Stimulated activated CD8-positive, alpha-beta memory T cell treated with anti-CD3 and anti-CD28 coated beads, Interleukin-7, amount 100 ng/mL, for 1 hour (primary cell): ENCODE data around the gene PARD6G.
"Not testable (repeated sequence)": the region's sequence is repeated elsewhere in the genome, so short reads cannot be mapped to it uniquely, and the experiment has no call there.

Experiments used
- DNase-seq, 2 donors: peaks; one replicate each; pipeline ENCODE4 v3.0.0-alpha.2; 2020; ENCODE audit warnings: low read depth in 2 of 2

Gene PARD6G

GRCh38 chr18:80241919-80242777 lies 5.2 kb downstream of the PARD6G start:
- no peak for DNase-seq

- no peak for DNase-seq
Measured at GRCh38 chr18:80239830-80240229, 7.5 kb downstream of the PARD6G start.

DNA sequence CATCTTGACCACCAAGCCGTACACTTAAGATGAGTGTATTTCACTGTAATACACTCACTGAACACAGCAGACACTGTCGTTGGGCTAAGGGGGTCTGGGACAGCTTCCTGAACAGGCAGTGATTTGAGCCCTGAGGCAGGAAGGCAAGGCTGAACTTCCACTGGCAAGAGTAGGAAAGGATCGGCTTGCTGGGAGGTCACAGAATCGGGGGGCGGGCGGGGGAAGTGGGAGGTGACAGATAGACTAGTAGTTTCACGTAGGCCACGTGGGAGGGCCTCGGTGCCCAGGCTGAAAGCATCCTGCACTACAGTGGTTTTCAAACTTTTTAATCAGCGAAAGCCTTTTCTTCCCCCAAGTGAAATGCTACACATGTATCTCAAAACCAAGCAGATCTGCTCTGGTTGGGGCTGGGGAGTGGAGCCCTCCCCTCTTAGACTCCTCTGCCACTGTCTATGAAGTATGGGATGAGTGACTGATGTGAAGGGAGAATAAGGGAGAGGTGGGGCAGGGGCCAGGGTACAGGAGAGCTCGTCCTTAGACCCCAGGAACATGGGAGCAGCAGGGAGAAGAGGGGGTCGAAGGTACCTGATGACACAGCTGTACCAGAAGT lies 8.6 kb downstream of the PARD6G start:
- no peak for DNase-seq

DNA sequence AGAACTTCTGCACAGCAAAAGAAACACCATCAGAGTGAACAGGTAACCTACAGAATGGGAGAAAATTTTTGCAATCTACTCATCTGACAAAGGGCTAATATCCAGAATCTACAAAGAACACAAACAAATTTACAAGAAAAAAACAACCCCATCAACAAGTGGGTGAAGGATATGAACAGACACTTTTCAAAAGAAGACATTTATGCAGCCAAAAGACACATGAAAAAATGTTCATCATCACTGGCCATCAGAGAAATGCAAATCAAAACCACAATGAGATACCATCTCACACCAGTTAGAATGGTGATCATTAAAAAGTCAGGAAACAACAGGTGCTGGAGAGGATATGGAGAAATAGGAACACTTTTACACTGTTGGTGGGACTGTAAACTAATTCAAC lies 9.8 kb downstream of the PARD6G start:
- DNase-seq, result not testable (repeated sequence)

GRCh38 chr18:80234398-80234797 lies 12.9 kb downstream of the PARD6G start:
- DNase-seq, result no peak

- no peak for DNase-seq
Measured at GRCh38 chr18:80233899-80234298, 13.4 kb downstream of the PARD6G start.

DNA sequence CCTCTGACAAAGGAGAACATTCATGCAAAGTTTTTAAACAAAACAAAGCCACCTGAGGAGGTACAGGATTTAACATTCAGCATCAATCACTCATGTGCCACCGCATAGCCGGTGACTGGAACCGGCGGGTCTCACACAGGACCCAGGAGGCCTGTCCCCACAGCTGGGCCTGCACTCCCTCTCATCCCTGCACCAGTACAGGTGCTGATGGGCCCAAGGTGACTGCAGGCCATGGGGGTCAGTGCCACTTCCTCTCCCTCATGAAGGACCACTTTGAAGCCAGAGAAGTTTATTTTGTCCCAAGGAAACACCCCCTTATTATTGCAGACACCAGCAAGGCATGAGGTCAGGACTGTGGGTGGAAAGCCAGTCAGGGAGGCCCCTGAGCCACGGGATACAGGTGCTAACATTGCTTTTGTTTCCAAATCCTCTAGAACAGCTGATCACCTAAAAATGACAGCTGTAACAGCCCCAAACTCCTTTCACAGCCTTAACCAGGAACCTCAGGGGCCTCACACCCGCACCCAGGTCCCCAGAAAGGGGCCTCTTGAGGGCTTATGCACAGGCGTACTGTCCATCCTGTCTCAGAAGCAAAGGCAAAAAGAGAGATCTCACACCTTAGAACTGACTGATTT lies 14.0 kb downstream of the PARD6G start:
- no peak for DNase-seq

DNA sequence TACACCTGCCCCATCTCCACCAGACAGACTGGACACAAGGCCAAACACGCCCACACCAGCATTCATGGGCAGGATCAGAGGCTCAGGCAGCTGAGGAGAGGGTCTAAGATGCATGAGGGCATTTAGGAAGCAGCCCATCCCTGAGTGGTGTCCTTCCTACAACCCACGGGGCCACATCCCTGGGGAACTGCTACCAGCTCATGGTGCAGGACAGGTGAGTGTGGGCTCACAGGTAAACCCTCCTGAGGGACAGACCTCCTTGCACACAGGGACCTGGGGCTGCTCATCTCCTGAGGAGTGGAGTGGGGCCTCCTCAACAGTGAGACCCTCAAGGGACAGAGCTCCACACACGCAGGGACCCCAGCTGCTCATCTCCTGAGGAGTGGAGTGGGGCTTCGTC lies 14.6 kb downstream of the PARD6G start:
- DNase-seq, result no peak

DNA sequence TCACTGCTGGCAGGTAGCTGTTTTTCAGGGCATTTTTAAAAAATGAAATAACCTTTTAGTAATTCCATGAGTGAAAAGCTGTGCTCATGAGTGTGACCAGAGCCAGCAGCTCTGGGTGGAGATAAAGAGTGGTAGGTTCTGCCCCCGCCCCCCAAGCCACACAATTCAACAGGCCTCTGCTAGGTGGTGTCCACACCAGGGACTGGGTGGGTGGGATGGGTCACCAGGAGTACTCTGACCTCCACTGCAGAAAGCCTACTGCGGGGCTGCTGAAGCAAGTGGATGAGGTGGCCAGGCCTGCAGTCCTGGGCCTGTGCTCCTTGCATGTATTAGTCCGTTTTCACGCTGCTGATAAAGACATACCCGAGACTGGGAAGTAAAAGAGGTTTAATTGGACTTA lies 15.3 kb downstream of the PARD6G start:
- DNase-seq, result no peak

GRCh38 chr18:80231616-80232015 lies 15.7 kb downstream of the PARD6G start:
- DNase-seq, result no peak

GRCh38 chr18:80231151-80231550 lies 16.2 kb downstream of the PARD6G start:
- DNase-seq, result no peak

- DNase-seq, result no peak
Measured at GRCh38 chr18:80229766-80230745, 17.3 kb downstream of the PARD6G start.

GRCh38 chr18:80229363-80229762 lies 18.0 kb downstream of the PARD6G start:
- DNase-seq, result no peak

DNA sequence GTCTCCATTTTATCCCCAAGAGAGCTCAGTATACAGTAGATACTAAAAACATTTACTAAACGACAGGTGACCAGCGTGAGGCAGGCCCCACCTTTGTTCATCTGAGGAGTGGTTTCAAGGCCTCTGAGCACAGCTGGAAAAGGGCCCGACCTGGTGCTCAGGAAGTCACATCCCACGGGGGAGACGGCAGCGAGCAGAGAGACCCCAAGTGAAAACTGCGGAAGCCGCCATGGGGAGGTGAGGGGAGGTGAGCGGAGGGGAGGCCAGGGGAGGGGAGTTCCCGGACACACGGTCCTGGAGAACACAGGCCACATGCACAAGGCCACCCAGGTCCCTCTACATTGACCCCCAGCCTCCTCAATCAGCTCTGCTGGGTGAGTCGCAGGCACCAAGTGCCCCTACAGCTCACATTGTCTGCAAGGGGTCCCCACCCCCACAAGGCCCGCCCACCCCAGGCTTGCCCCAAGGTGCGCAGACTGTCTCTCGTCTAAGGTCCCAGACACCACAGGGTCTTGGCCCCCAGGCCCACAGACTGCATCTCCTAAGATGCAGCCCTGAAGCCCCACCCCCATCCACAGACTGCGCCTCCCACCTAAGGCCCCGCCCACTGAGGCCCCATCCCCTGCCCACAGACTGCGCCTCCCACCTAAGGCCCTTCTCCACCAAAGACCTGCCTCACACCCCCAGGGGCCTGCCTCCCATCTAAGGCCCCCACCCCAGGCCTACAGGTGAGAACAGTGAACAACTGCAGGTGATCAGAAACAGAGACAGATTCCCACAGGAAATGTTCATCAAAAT lies 19.1 kb downstream of the PARD6G start:
- DNase-seq, result no peak

DNA sequence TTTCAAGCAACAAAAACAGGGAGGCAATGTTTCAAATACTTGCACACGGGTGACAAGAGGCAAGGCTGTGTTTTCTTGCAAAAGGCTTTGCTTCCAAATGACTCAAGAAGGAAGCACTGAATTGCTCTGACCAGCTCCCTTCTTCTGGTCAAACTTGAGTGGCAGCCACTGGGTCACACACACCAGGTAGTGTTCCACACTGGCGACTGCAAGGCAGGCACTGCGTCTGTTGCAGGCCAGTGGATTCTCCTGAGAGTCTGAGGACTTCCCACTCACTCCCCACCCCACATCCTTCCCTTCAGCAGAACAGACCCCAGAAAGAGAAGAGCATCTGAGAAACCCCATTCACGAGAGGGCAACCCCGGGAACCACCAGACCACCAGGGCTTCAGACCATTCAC lies 19.8 kb downstream of the PARD6G start:
- no peak for DNase-seq

DNA sequence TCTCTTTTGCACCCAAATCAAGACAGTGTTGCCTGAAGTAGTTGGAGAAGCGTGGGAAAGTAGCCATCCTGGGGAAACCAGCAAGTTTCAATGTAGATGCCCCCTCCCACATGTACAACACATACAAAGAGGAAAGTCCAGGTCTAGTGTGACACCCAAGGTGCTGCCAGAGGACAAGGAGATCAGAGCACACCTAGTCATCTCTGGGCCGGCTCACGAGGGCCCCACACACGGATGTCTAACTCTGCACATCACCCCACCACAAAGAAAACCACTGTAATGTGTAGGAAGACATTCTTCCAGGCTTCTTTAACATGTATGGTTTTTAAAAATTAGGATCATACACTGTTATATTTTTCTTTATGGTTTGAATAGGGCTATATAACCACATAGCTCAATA lies 21.6 kb downstream of the PARD6G start:
- DNase-seq, result no peak

GRCh38 chr18:80223581-80224148 lies 23.6 kb downstream of the PARD6G start:
- DNase-seq, result no peak

- not testable (repeated sequence) for DNase-seq
Measured at GRCh38 chr18:80219488-80219887, 27.8 kb downstream of the PARD6G start.

DNA sequence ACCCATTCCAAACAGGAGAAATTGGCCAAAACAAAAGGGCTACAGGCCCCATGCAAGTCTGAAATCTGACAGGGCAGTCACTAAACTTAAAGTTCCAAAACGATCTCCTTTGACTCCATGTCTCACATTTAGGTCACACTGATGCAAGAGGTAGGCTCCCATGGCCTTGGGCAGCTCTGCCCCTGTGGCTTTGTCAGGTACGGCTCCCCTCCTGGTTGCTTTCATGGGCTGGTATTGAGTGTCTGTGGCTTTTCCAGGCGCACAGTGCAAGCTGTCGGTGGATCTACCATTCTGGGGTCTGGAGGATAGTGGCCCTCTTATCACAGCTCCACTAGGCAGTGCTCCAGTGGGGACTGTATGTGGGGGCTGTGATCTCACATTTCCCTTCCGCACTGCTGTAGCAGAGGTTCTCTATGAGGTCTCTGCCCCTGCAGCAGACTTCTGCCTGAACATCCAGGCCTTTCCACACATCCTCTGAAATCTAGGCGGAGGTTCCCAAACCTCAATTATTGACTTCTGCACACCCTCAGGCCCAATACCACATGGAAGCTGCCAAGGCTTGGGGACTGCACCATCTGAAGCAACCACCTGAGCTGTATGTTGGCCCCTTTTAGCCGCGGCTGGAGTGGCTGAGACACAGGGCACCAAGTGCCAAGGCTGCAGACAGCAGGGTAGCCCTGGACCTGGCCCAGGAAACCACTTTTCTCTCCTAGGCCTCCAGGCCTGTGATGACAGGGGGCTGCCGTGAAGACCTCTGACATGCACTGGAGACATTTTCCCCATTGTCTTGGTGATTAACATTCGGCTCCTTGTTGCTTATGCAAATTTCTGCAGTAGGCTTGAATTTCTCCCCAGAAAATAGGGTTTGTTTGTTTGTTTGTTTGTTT lies 28.7 kb downstream of the PARD6G start:
- no peak for DNase-seq

DNA sequence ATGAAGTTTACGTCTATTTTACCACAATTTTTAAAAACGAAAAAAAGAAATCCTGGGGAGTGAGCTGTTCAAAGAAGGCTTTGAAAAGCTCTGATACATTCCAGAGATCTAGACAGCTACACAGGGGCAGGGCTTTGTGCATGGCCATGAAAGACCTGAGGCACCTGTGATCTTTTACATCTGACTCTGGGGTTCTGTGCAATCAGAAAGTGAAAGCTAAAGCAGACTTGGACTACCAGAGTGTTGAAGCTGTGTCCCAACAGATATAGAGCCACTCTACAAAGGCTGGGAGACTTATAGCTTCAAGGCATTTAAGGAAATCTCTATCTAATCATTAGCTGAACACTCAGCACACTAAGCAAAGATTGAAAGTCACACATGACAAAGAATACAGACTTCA lies 34.1 kb downstream of the PARD6G start:
- DNase-seq, result no peak
